Body of pancreas (tissue), 4 donors: ENCODE results near the gene PLEKHM1.

Source experiments
- POLR2A ChIP-seq, 3 donors: fragments of 450-650 bp; IDR thresholded peaks; one replicate each; pipeline ENCODE4 v1.6.1; 2016; ENCODE audit warnings: antibody characterized with exemption in 3 of 3, mild to moderate bottlenecking in 2 of 3
- TF ChIP-seq, protein P1 (sequence below), 7 experiments: fragments of 450-650 bp in 4 of 7; fragments of 200-600 bp in 3 of 7; sonication (generic) in 3 of 7; IDR thresholded peaks; one replicate each; pipeline ENCODE4 v1.5.1; 2016 to 2019; ENCODE audit warnings: antibody characterized with exemption in 7 of 7

DNA sequence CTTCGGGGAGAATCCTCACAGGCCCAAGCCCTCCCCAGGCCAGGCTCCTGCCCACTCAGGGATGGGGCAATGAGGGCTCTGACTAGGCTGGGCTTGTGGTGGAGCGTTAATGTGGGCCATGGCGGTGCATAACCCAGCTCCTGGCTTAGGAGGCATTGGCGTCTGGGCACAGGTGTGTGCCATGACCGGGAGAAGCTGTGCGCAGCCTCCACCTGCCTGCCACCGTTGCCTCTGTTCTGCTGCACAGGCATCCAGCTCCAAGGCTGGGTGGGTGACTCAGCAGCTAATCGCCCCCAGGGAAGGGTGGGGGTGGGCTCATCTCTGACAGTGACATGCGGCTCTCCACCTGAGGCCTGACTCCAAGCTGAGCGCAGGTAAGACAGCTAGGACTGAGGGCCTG, 54.4 kb downstream of the PLEKHM1 start:
- TF ChIP-seq, protein P1, sequence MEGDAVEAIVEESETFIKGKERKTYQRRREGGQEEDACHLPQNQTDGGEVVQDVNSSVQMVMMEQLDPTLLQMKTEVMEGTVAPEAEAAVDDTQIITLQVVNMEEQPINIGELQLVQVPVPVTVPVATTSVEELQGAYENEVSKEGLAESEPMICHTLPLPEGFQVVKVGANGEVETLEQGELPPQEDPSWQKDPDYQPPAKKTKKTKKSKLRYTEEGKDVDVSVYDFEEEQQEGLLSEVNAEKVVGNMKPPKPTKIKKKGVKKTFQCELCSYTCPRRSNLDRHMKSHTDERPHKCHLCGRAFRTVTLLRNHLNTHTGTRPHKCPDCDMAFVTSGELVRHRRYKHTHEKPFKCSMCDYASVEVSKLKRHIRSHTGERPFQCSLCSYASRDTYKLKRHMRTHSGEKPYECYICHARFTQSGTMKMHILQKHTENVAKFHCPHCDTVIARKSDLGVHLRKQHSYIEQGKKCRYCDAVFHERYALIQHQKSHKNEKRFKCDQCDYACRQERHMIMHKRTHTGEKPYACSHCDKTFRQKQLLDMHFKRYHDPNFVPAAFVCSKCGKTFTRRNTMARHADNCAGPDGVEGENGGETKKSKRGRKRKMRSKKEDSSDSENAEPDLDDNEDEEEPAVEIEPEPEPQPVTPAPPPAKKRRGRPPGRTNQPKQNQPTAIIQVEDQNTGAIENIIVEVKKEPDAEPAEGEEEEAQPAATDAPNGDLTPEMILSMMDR (IDR thresholded peaks at IDR 0.05): no peak
- no peak for TF ChIP-seq POLR2A (IDR thresholded peaks at IDR 0.05)
